Cardiac muscle cell (in vitro differentiated cells and primary cell): ENCODE measurements around the gene PLEKHA6. TPM values are rescaled to one million over a fixed set of nuclear protein-coding genes. Genes with fewer than 3 reads are reported as not detected.

ENCODE experiments used
- DNase-seq, 2 donors: peaks; one replicate each; pipeline versions ENCODE4 v3.0.0 to v3.0.0-alpha.2; 2010 to 2017; ENCODE audit warnings: low read depth in 1 of 2, low spot score in 1 of 2
- H3K27ac ChIP-seq: fragments of 200-600 bp; sonication (generic); 2 replicates; pipeline ENCODE4 v1.5.1; 2016
- H3K27me3 ChIP-seq: fragments of 200-600 bp; sonication (generic); 2 replicates; pipeline ENCODE4 v1.6.0; 2016; ENCODE audit warnings: control low read depth
- H3K36me3 ChIP-seq: fragments of 200-600 bp; sonication (generic); 2 replicates; pipeline ENCODE4 v1.5.1; 2016; ENCODE audit warnings: control low read depth
- H3K4me1 ChIP-seq: fragments of 200-600 bp; sonication (generic); 2 replicates; pipeline ENCODE4 v1.8.1; 2017; ENCODE audit warnings: low read depth, mild to moderate bottlenecking, mixed run types
- H3K4me3 ChIP-seq: fragments of 200-600 bp; sonication (generic); 2 replicates; pipeline ENCODE4 v1.5.1; 2016; ENCODE audit warnings: mild to moderate bottlenecking
- H3K9me3 ChIP-seq: fragments of 200-600 bp; sonication (generic); 2 replicates; pipeline ENCODE4 v1.5.1; 2017; ENCODE audit warnings: low read depth, mild to moderate bottlenecking, control low read depth
- CTCF ChIP-seq: IDR thresholded peaks from 2 replicates; pipeline ENCODE4 v1.5.1; 2012; ENCODE audit warnings: low read depth, mild to moderate bottlenecking, low read length
- polyA plus RNA-seq: library from polyadenylated mRNA; unstranded; fragments of >200 nt; fragmentation: Nextera tagmentation; extraction: Ambion mirVana; gene quantifications from 2 replicates; pipeline ENCODE4 v1.2.1, GENCODE V29; 2016
- total RNA-seq: library from RNA; depleted of rRNA; stranded (reverse); fragments of >200 nt; gene quantifications from 2 replicates; pipeline ENCODE4 v1.2.3, GENCODE V29; 2016

PLEKHA6 gene
- total and polyA plus RNA-seq, 2 experiments from 2014 or later: 41.6 to 44.1 TPM

DNA sequence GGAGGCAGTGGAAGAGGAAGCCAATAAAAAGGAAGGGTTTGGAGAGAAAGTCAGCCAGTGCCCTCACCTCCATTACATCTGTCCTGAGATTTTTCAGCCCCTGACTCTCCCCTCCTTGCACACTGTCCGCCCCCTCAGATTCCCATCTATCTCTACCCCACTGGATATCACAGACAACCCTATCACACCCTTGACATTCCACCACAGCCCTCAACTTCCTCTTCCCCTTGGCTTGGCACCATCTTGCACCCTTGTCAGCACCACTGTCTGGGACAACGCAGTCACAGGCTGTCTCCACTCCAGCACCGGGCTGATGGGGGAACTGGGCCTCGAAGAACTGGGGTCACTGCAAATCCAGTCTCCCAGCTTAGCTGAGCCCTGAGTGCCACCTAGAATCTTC lies 14.2 kb upstream of the PLEKHA6 start:
- H3K4me1 ChIP-seq: no peaks in the 10 kb centered on the region
- no peaks in the 10 kb centered on the region for H3K9me3 ChIP-seq
- TF ChIP-seq CTCF: no peak
- no peaks in the 10 kb centered on the region for H3K36me3 ChIP-seq
- H3K27ac ChIP-seq: no peak overlapping the region
- H3K27me3 ChIP-seq: peaks cover 80% of the 10 kb centered on the region
- no peak for DNase-seq
- H3K4me3 ChIP-seq: no peak overlapping the region

- TF ChIP-seq CTCF: no peak
- Histone ChIP-seq H3K9me3 (no peaks in the 10 kb centered on the region), H3K4me1 (no peaks in the 10 kb centered on the region), H3K27ac (no peak overlapping the region), H3K4me3 (no peak overlapping the region), H3K27me3 (peaks cover 43% of the 10 kb centered on the region), H3K36me3 (no peaks in the 10 kb centered on the region)
- no peak for DNase-seq
Observed at GRCh38 chr1:204370176-204370575, 10.4 kb upstream of the PLEKHA6 start.

GRCh38 chr1:204368996-204369726 lies 9.4 kb upstream of the PLEKHA6 start:
- no peaks in the 10 kb centered on the region for H3K4me1 ChIP-seq
- H3K9me3 ChIP-seq: no peaks in the 10 kb centered on the region
- DNase-seq: no peak
- H3K4me3 ChIP-seq: no peak overlapping the region
- no peaks in the 10 kb centered on the region for H3K36me3 ChIP-seq
- TF ChIP-seq CTCF: no peak
- H3K27me3 ChIP-seq: peaks cover 33% of the 10 kb centered on the region
- H3K27ac ChIP-seq: no peak overlapping the region

- DNase-seq: no peak
- no peak for TF ChIP-seq CTCF
- H3K4me1 ChIP-seq: peaks cover 5% of the 10 kb centered on the region
- H3K27ac ChIP-seq: no peak overlapping the region
- peaks cover 21% of the 10 kb centered on the region for H3K27me3 ChIP-seq
- no peak overlapping the region for H3K4me3 ChIP-seq
- no peaks in the 10 kb centered on the region for H3K36me3 ChIP-seq
- no peaks in the 10 kb centered on the region for H3K9me3 ChIP-seq
Observed at GRCh38 chr1:204367956-204368355, 8.2 kb upstream of the PLEKHA6 start.

DNA sequence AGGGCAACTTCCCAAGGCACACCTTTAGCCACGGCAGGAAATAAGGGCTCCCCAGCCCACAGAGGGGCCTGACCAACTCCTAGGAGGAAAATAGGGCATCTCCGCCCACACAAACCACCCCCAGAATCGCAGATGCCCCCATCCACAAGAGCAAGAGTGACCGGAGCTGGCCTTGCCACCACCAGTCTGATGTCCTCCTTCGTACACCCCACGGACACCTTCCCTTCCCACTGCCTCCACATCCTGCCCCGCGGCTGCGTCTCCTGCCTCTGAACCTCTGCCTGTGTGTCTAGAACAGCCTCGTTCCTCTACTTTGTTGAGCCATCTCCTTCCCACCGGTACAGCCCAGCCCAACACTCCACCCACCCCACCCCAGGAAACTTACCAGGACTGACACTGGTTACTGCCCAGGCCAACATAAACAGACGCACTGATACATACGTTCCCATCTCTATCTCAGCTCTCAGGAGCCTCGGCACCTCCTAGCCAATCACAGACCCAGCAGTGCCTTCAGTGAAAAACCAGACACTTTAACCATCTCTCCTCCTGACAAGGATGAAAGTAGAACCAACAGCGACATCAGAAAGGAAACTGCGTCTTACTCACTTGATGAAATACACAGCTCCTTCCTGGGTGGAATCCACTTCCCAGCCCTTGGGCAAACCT lies 7.6 kb upstream of the PLEKHA6 start:
- no peaks in the 10 kb centered on the region for H3K36me3 ChIP-seq
- H3K4me3 ChIP-seq: no peak overlapping the region
- no peak for DNase-seq
- H3K27ac ChIP-seq: no peak overlapping the region
- no peaks in the 10 kb centered on the region for H3K9me3 ChIP-seq
- no peak for TF ChIP-seq CTCF
- peaks cover 14% of the 10 kb centered on the region for H3K27me3 ChIP-seq
- peaks cover 8% of the 10 kb centered on the region for H3K4me1 ChIP-seq
